Neuronal stem cell (in vitro differentiated cells): ENCODE data around the gene TFEC.

Experiments used
- DNase-seq: peaks from one replicate; pipeline ENCODE4 v3.0.0-alpha.2; 2013; ENCODE audit warnings: low spot score
- H2AFZ ChIP-seq: one replicate; pipeline ENCODE4 v1.6.1; 2013; ENCODE audit warnings: mild to moderate bottlenecking, low read length, inconsistent platforms
- H2AK5ac ChIP-seq: 2 replicates; pipeline ENCODE4 v1.6.1; 2013; ENCODE audit warnings: low read depth, mild to moderate bottlenecking, inconsistent platforms, low read length, moderate library complexity, mixed read lengths
- H2BK120ac ChIP-seq: 2 replicates; pipeline ENCODE4 v1.6.1; 2013; ENCODE audit warnings: low read depth, mild to moderate bottlenecking, inconsistent platforms, low read length, moderate library complexity, mixed read lengths
- H2BK12ac ChIP-seq: one replicate; pipeline ENCODE4 v1.6.1; 2013; ENCODE audit warnings: low read length, inconsistent platforms
- H2BK15ac ChIP-seq: 2 replicates; pipeline ENCODE4 v1.6.1; 2013; ENCODE audit warnings: mild to moderate bottlenecking, low read length, inconsistent platforms, mixed read lengths
- H2BK5ac ChIP-seq: one replicate; pipeline ENCODE4 v1.6.1; 2013; ENCODE audit warnings: inconsistent platforms, mild to moderate bottlenecking, low read length, moderate library complexity
- H3K14ac ChIP-seq: one replicate; pipeline ENCODE4 v1.6.1; 2013; ENCODE audit warnings: low read length, inconsistent platforms
- H3K18ac ChIP-seq: 2 replicates; pipeline ENCODE4 v1.6.1; 2013; ENCODE audit warnings: low read length, inconsistent platforms
- H3K23ac ChIP-seq: 2 replicates; pipeline ENCODE4 v1.6.1; 2013; ENCODE audit warnings: low read depth, mild to moderate bottlenecking, mixed read lengths, low read length, inconsistent platforms; ENCODE audit not compliant: poor library complexity
- H3K27ac ChIP-seq: replicated peaks from 3 replicates; pipeline ENCODE4 v1.5.1; 2013; ENCODE audit warnings: low read length, inconsistent platforms
- H3K27me3 ChIP-seq, 3 experiments: 2 replicates each; pipeline ENCODE4 v1.6.1; 2013; ENCODE audit warnings: low read length in 3 of 3, mild to moderate bottlenecking in 2 of 3, inconsistent platforms in 1 of 3, low read depth in 1 of 3, mixed read lengths in 1 of 3, moderate library complexity in 1 of 3; ENCODE audit not compliant: control insufficient read depth in 3 of 3, insufficient read depth in 3 of 3
- H3K36me3 ChIP-seq, 2 donors: replicated peaks in 1 of 2; 2 replicates each; pipeline ENCODE4 v1.6.1; 2013; ENCODE audit warnings: low read length in 2 of 2; ENCODE audit not compliant: control insufficient read depth in 2 of 2, insufficient read depth in 2 of 2
- H3K4ac ChIP-seq: 2 replicates; pipeline ENCODE4 v1.6.1; 2013; ENCODE audit warnings: inconsistent platforms, mild to moderate bottlenecking, low read length, moderate library complexity
- H3K4me1 ChIP-seq, 2 donors: 1 replicate in 1 of 2; 2 replicates in 1 of 2; pipeline ENCODE4 v1.6.1; 2013; ENCODE audit warnings: low read length in 2 of 2, low read depth in 1 of 2; ENCODE audit not compliant: control insufficient read depth in 2 of 2, insufficient read depth in 1 of 2
- H3K4me2 ChIP-seq: one replicate; pipeline ENCODE4 v1.6.1; 2013; ENCODE audit warnings: mild to moderate bottlenecking, low read length, inconsistent platforms; ENCODE audit not compliant: insufficient read depth, poor library complexity, severe bottlenecking
- H3K4me3 ChIP-seq, 2 donors: 2 replicates each; pipeline ENCODE4 v1.5.1; 2013; ENCODE audit warnings: low read length in 2 of 2, mild to moderate bottlenecking in 2 of 2, inconsistent platforms in 1 of 2, moderate library complexity in 1 of 2
- H3K79me1 ChIP-seq: one replicate; pipeline ENCODE4 v1.6.1; 2013; ENCODE audit warnings: low read depth, mild to moderate bottlenecking, inconsistent platforms, low read length, moderate library complexity
- H3K9ac ChIP-seq: one replicate; pipeline ENCODE4 v1.6.1; 2013; ENCODE audit warnings: mild to moderate bottlenecking, low read depth, low read length, inconsistent platforms; ENCODE audit not compliant: poor library complexity
- H3K9me3 ChIP-seq, 2 donors: replicated peaks in 1 of 2; 2 replicates each; pipeline versions ENCODE3 to v1.6.1; 2013; ENCODE audit warnings: low read length in 2 of 2, mild to moderate bottlenecking in 2 of 2, inconsistent platforms in 1 of 2, low read depth in 1 of 2, mixed read lengths in 1 of 2, moderate library complexity in 1 of 2; ENCODE audit not compliant: control insufficient read depth in 2 of 2, insufficient read depth in 1 of 2
- H4K8ac ChIP-seq: one replicate; pipeline ENCODE4 v1.6.1; 2013; ENCODE audit warnings: low read depth, mild to moderate bottlenecking, inconsistent platforms, low read length, moderate library complexity
- H4K91ac ChIP-seq: one replicate; pipeline ENCODE4 v1.6.1; 2013; ENCODE audit warnings: low read length, low read depth, mild to moderate bottlenecking, inconsistent platforms; ENCODE audit not compliant: poor library complexity
- WGBS, 2 donors: extraction: QIAGEN DNeasy Blood & Tissue Kit; methylation state at CpG; one replicate each; pipeline ENCODE4 v1.1.7; 2013; ENCODE audit warnings: missing lambda C conversion rate in 2 of 2, mixed read lengths in 1 of 2; ENCODE audit not compliant: insufficient read length in 2 of 2, insufficient replicate concordance in 1 of 2; ENCODE audit errors: extremely low coverage in 2 of 2; 5-methylcytosine and 5-hydroxymethylcytosine counted together

Gene TFEC

GRCh38 chr7:116041615-116042014, 11.1 kb upstream of the TFEC start:
- Histone ChIP-seq H2AFZ (peak overlapping the region; percentile 73), H3K18ac (no peak overlapping the region), H2BK15ac (no peak overlapping the region), H3K23ac (no peak overlapping the region), H4K91ac (no peak overlapping the region), H3K14ac (no peak overlapping the region), H3K4ac (no peak overlapping the region), H3K79me1 (no peaks in the 10 kb centered on the region), H3K27ac (no peak overlapping the region), H3K4me3 (no peak overlapping the region), H3K36me3 (no peaks in the 10 kb centered on the region), H3K9ac (no peak overlapping the region), H3K27me3 (no peaks in the 10 kb centered on the region), H2BK12ac (no peak overlapping the region), H3K4me1 (peaks cover 0 to 4% of the 10 kb centered on the region in 2 donors), H2AK5ac (no peak overlapping the region), H3K9me3 (peaks cover 0 to 1% of the 10 kb centered on the region in 2 donors), H3K4me2 (no peak overlapping the region), H2BK5ac (no peak overlapping the region), H4K8ac (no peak overlapping the region), H2BK120ac (no peak overlapping the region)
- no CpG with 5 or more reads among the region's 4 CpGs for WGBS, 2 donors
- DNase-seq: no peak

- Histone ChIP-seq H2AFZ (no peak overlapping the region), H2BK120ac (no peak overlapping the region), H4K91ac (no peak overlapping the region), H3K79me1 (no peaks in the 10 kb centered on the region), H2BK5ac (no peak overlapping the region), H3K4me1 (peaks cover 0 to 4% of the 10 kb centered on the region in 2 donors), H3K4ac (no peak overlapping the region), H3K9me3 (no peaks in the 10 kb centered on the region), H3K14ac (no peak overlapping the region), H4K8ac (no peak overlapping the region), H3K27ac (no peak overlapping the region), H2AK5ac (no peak overlapping the region), H3K4me3 (no peak overlapping the region), H3K9ac (no peak overlapping the region), H2BK12ac (no peak overlapping the region), H3K4me2 (no peak overlapping the region), H3K23ac (no peak overlapping the region), H3K36me3 (no peaks in the 10 kb centered on the region), H3K18ac (no peak overlapping the region), H2BK15ac (no peak overlapping the region), H3K27me3 (no peaks in the 10 kb centered on the region)
- WGBS, 2 donors: no CpG with 5 or more reads among the region's 2 CpGs
- DNase-seq: no peak
Measured at GRCh38 chr7:116037401-116037800, 6.8 kb upstream of the TFEC start.

- no peak overlapping the region for H4K8ac ChIP-seq
- H3K36me3 ChIP-seq: no peaks in the 10 kb centered on the region
- H2AFZ ChIP-seq: no peak overlapping the region
- no peak overlapping the region for H2BK15ac ChIP-seq
- H3K18ac ChIP-seq: no peak overlapping the region
- no peak overlapping the region for H3K14ac ChIP-seq
- no peak overlapping the region for H3K23ac ChIP-seq
- no peaks in the 10 kb centered on the region for H3K9me3 ChIP-seq
- no peak overlapping the region for H3K4me3 ChIP-seq
- no peak overlapping the region for H4K91ac ChIP-seq
- no peak overlapping the region for H2BK120ac ChIP-seq
- WGBS, 2 donors: no CpG with 5 or more reads among the region's 3 CpGs
- H3K4ac ChIP-seq: no peak overlapping the region
- no peak for DNase-seq
- no peak overlapping the region for H2BK12ac ChIP-seq
- no peak overlapping the region for H3K27ac ChIP-seq
- H2AK5ac ChIP-seq: no peak overlapping the region
- no peak overlapping the region for H3K9ac ChIP-seq
- no peak overlapping the region for H3K4me2 ChIP-seq
- H3K27me3 ChIP-seq: no peaks in the 10 kb centered on the region
- no peaks in the 10 kb centered on the region for H3K79me1 ChIP-seq
- H3K4me1 ChIP-seq: no peaks in the 10 kb centered on the region
- no peak overlapping the region for H2BK5ac ChIP-seq
Measured at GRCh38 chr7:116034411-116034810, 3.8 kb upstream of the TFEC start.

GRCh38 chr7:116032886-116033285, 2.3 kb upstream of the TFEC start:
- DNase-seq: no peak
- no peaks in the 10 kb centered on the region for H3K27me3 ChIP-seq
- H2BK5ac ChIP-seq: no peak overlapping the region
- H3K27ac ChIP-seq: no peak overlapping the region
- H3K9ac ChIP-seq: no peak overlapping the region
- no peak overlapping the region for H2BK15ac ChIP-seq
- H3K4me2 ChIP-seq: no peak overlapping the region
- H4K8ac ChIP-seq: no peak overlapping the region
- H3K36me3 ChIP-seq: no peaks in the 10 kb centered on the region
- H4K91ac ChIP-seq: no peak overlapping the region
- H3K4ac ChIP-seq: no peak overlapping the region
- H3K23ac ChIP-seq: no peak overlapping the region
- H3K14ac ChIP-seq: no peak overlapping the region
- H3K79me1 ChIP-seq: no peaks in the 10 kb centered on the region
- H2AK5ac ChIP-seq: no peak overlapping the region
- H2BK120ac ChIP-seq: no peak overlapping the region
- no peak overlapping the region for H2BK12ac ChIP-seq
- H3K4me1 ChIP-seq: no peaks in the 10 kb centered on the region
- H2AFZ ChIP-seq: no peak overlapping the region
- WGBS, 2 donors: no CpG with 5 or more reads among the region's 2 CpGs
- H3K9me3 ChIP-seq: no peaks in the 10 kb centered on the region
- no peak overlapping the region for H3K18ac ChIP-seq
- H3K4me3 ChIP-seq: no peak overlapping the region
